Activated B cell treated with CpG ODN at 0.5 μM for 24 hours (primary cell): ENCODE measurements around the gene TC2N. TPM values are rescaled to one million over a fixed set of nuclear protein-coding genes. Genes with fewer than 3 reads are reported as not detected.

ENCODE experiments used
- ATAC-seq: fragments of 200-7000 bp; cut with Tn5 transposase; one replicate; pipeline ENCODE4 v1.10.0; 2021; ENCODE audit warnings: low read depth, mild to moderate bottlenecking, moderate library complexity
- CTCF ChIA-PET: fragments of 350-600 bp; sonication (Branson Sonifier 250); formaldehyde crosslinking; loops from one replicate; lab custom pipeline; 2021; ENCODE audit warnings: antibody characterized with exemption; lab: Charles Lee
- POLR2A ChIA-PET: fragments of 350-600 bp; sonication (Branson Sonifier 250); formaldehyde crosslinking; loops from one replicate; lab custom pipeline; 2021; ENCODE audit warnings: antibody characterized with exemption; lab: Charles Lee
- DNase-seq: peaks from one replicate; pipeline ENCODE4 v3.0.0; 2022
- H3K27ac Mint-ChIP-seq: one replicate; pipeline ENCODE4 v1.8.0; 2020; ENCODE audit warnings: mixed read lengths
- H3K27me3 Mint-ChIP-seq: one replicate; pipeline ENCODE4 v1.8.0; 2021; ENCODE audit warnings: mixed read lengths
- H3K36me3 Mint-ChIP-seq: one replicate; pipeline ENCODE4 v1.8.0; 2021; ENCODE audit warnings: low read depth, mixed read lengths
- H3K4me1 Mint-ChIP-seq: one replicate; pipeline ENCODE4 v1.8.0; 2021; ENCODE audit warnings: mixed read lengths
- H3K4me3 Mint-ChIP-seq: one replicate; pipeline ENCODE4 v1.8.0; 2020; ENCODE audit warnings: mild to moderate bottlenecking, mixed read lengths
- H3K9me3 Mint-ChIP-seq: one replicate; pipeline ENCODE4 v1.8.0; 2020; ENCODE audit warnings: mixed read lengths
- CTCF ChIP-seq: fragments of 200-600 bp; IDR thresholded peaks from one replicate; pipeline ENCODE4 v1.8.0; 2022; ENCODE audit warnings: antibody characterized with exemption, mild to moderate bottlenecking
- intact Hi-C: fragments of 100-400 bp; cut with micrococcal nuclease; formaldehyde crosslinking; loops from one replicate; pipeline ENCODE4 v1.15.1; 2024
- total RNA-seq: library from RNA; stranded (reverse); gene quantifications from 2 replicates; pipeline ENCODE4 v1.2.3, GENCODE V29; 2022

TC2N gene
- total RNA-seq, 1 donor from 2014 or later: 12.1 TPM

GRCh38 chr14:91882369-91882768 is 15.0 kb upstream of the TC2N start:
- no peak for TF ChIP-seq CTCF
- POLR2A ChIA-PET: no interaction called here
- intact Hi-C loops: no loop called here
- Mint-ChIP-seq H3K27me3 (no peaks in the 10 kb centered on the region), H3K9me3 (no peaks in the 10 kb centered on the region), H3K4me3 (no peak overlapping the region), H3K27ac (no peak overlapping the region), H3K4me1 (peaks cover 4% of the 10 kb centered on the region), H3K36me3 (no peaks in the 10 kb centered on the region)
- CTCF ChIA-PET: interaction anchor here (1.0 kb wide), 1 partner anchor 10 kb away, joined by 3 read pairs; no protein-coding TSS in a partner anchor
- DNase-seq (no peak), ATAC-seq (no peak)

GRCh38 chr14:91879196-91879595 is 11.9 kb upstream of the TC2N start:
- POLR2A ChIA-PET: no interaction called here
- Mint-ChIP-seq H3K4me3 (no peak overlapping the region), H3K27ac (no peak overlapping the region), H3K27me3 (no peaks in the 10 kb centered on the region), H3K36me3 (no peaks in the 10 kb centered on the region), H3K9me3 (no peaks in the 10 kb centered on the region), H3K4me1 (peaks cover 6% of the 10 kb centered on the region)
- CTCF ChIA-PET: no interaction called here
- DNase-seq: no peak
- ATAC-seq: no peak
- TF ChIP-seq CTCF: no peak
- intact Hi-C loops: no loop called here

- intact Hi-C loops: no loop called here
- H3K27me3 Mint-ChIP-seq: no peaks in the 10 kb centered on the region
- no peaks in the 10 kb centered on the region for H3K9me3 Mint-ChIP-seq
- H3K27ac Mint-ChIP-seq: no peak overlapping the region
- no peak overlapping the region for H3K4me3 Mint-ChIP-seq
- ChIA-PET POLR2A (no interaction called here), CTCF (no interaction called here)
- ATAC-seq: no peak
- DNase-seq: no peak
- H3K4me1 Mint-ChIP-seq: peaks cover 15% of the 10 kb centered on the region
- TF ChIP-seq CTCF: no peak
- no peaks in the 10 kb centered on the region for H3K36me3 Mint-ChIP-seq
Measured at GRCh38 chr14:91878274-91878673, 10.9 kb upstream of the TC2N start.

- H3K27ac Mint-ChIP-seq: no peak overlapping the region
- peaks cover 24% of the 10 kb centered on the region for H3K4me1 Mint-ChIP-seq
- ChIA-PET CTCF (interaction anchor here (1.9 kb wide), 1 partner anchor 13 kb away, joined by 5 read pairs; no protein-coding TSS in a partner anchor), POLR2A (no interaction called here)
- H3K4me3 Mint-ChIP-seq: no peak overlapping the region
- no peak for TF ChIP-seq CTCF
- ATAC-seq (no peak), DNase-seq (no peak)
- no peaks in the 10 kb centered on the region for H3K27me3 Mint-ChIP-seq
- intact Hi-C loops: no loop called here
- H3K36me3 Mint-ChIP-seq: no peaks in the 10 kb centered on the region
- no peaks in the 10 kb centered on the region for H3K9me3 Mint-ChIP-seq
Measured at GRCh38 chr14:91877376-91877915, 10.1 kb upstream of the TC2N start.

- intact Hi-C loops: no loop called here
- ChIA-PET POLR2A (no interaction called here), CTCF (interaction anchor here (1.9 kb wide), 1 partner anchor 14 kb away, joined by 5 read pairs; no protein-coding TSS in a partner anchor)
- no peak overlapping the region for H3K4me3 Mint-ChIP-seq
- H3K4me1 Mint-ChIP-seq: peaks cover 33% of the 10 kb centered on the region
- TF ChIP-seq CTCF: no peak
- H3K27me3 Mint-ChIP-seq: no peaks in the 10 kb centered on the region
- no peak overlapping the region for H3K27ac Mint-ChIP-seq
- no peak for DNase-seq
- ATAC-seq: no peak
- H3K9me3 Mint-ChIP-seq: no peaks in the 10 kb centered on the region
- no peaks in the 10 kb centered on the region for H3K36me3 Mint-ChIP-seq
Measured at GRCh38 chr14:91876492-91876891, 9.2 kb upstream of the TC2N start.
